HCT116 (cell line): ENCODE results near the gene DCDC2C. TPM values are rescaled to one million over a fixed set of nuclear protein-coding genes. Genes with fewer than 3 reads are reported as not detected.

Source experiments
- ATAC-seq: fragments of 200-7000 bp; cut with Tn5 transposase; 2 replicates; pipeline ENCODE4 v1.9.1; 2020; ENCODE audit warnings: mild to moderate bottlenecking, moderate library complexity
- BruUV-seq: library from RNA; stranded (reverse); fragments of 400-500 nt; replicated peaks from 2 replicates; lab custom pipeline; 2021; lab: Mats Ljungman, UMichigan
- CTCF ChIA-PET: fragments of 300-600 bp; sonication (Branson Sonifier 250); formaldehyde crosslinking; loops from one replicate; lab custom pipeline; 2021; ENCODE audit warnings: antibody characterized with exemption; lab: Charles Lee
- POLR2A ChIA-PET: fragments of 300-600, 350-600 bp; sonication (Branson Sonifier 250); formaldehyde crosslinking; loops from one replicate; lab custom pipeline; 2021; ENCODE audit warnings: antibody characterized with exemption; lab: Charles Lee
- RAD21 ChIA-PET, 2 experiments: fragments of 300-600 bp; sonication (Branson Sonifier 250); formaldehyde crosslinking; loops; one replicate each; lab custom pipeline; 2023; ENCODE audit warnings: low total read pairs in 2 of 2; ENCODE audit not compliant: uncharacterized antibody in 2 of 2, unreplicated experiment in 2 of 2, low non-redundant PET in 1 of 2; lab: Charles Lee
- DNase-seq: peaks from one replicate; pipeline ENCODE4 v3.0.0-alpha.2; 2010; ENCODE audit warnings: low read depth, low spot score
- H2AFZ ChIP-seq: fragments of 200-600 bp; shearing (Covaris generic), sonication (generic); 2 replicates; pipeline ENCODE4 v1.6.1; 2017; ENCODE audit warnings: low read depth, mixed run types, mixed read lengths, antibody characterized with exemption, low read length; ENCODE audit not compliant: poor library complexity, severe bottlenecking
- H3K27ac ChIP-seq: 2 replicates; pipeline ENCODE4 v1.5.1; 2012; ENCODE audit warnings: low read depth, low read length
- H3K27me3 ChIP-seq: fragments of 200-600 bp; sonication (generic); 2 replicates; pipeline ENCODE4 v1.6.1; 2016; ENCODE audit warnings: mixed run types, low read length, mixed read lengths; ENCODE audit not compliant: insufficient read depth
- H3K36me3 ChIP-seq, 2 experiments: fragments of 200-500 bp in 1 of 2; fragments of 200-600 bp in 1 of 2; sonication (Bioruptor generic) in 1 of 2; sonication (generic) in 1 of 2; 2 replicates each; pipeline versions ENCODE4 v1.5.1 to v1.6.1; 2014 to 2016; ENCODE audit warnings: low read length in 2 of 2, inconsistent platforms in 1 of 2, mixed read lengths in 1 of 2, mixed run types in 1 of 2; ENCODE audit not compliant: insufficient read depth in 2 of 2, control insufficient read depth in 1 of 2
- H3K4me1 ChIP-seq, 2 experiments: fragments of 200-600 bp in 1 of 2; sonication (generic) in 1 of 2; 2 replicates each; pipeline versions ENCODE4 v1.5.1 to v1.6.1; 2012 to 2017; ENCODE audit warnings: low read length in 2 of 2, inconsistent platforms in 1 of 2, mild to moderate bottlenecking in 1 of 2, mixed read lengths in 1 of 2, mixed run types in 1 of 2, moderate library complexity in 1 of 2; ENCODE audit not compliant: insufficient read depth in 2 of 2, control insufficient read depth in 1 of 2
- H3K4me2 ChIP-seq: fragments of 200-600 bp; sonication (generic); 2 replicates; pipeline ENCODE4 v1.6.1; 2017; ENCODE audit warnings: mixed run types, low read length, mixed read lengths
- H3K4me3 ChIP-seq, 2 experiments: fragments of 200-600 bp in 1 of 2; sonication (generic) in 1 of 2; replicated peaks in 1 of 2; 2 replicates each; pipeline ENCODE4 v1.5.1; 2011 to 2016; ENCODE audit warnings: low read length in 2 of 2, control low read depth in 1 of 2, low read depth in 1 of 2, mild to moderate bottlenecking in 1 of 2, mixed read lengths in 1 of 2, mixed run types in 1 of 2
- H3K79me2 ChIP-seq: fragments of 200-600 bp; sonication (generic); 2 replicates; pipeline ENCODE4 v1.6.1; 2017; ENCODE audit warnings: mild to moderate bottlenecking, mixed run types, low read length, moderate library complexity, mixed read lengths; ENCODE audit not compliant: insufficient read depth
- H3K9ac ChIP-seq: fragments of 200-600 bp; sonication (generic); 2 replicates; pipeline ENCODE4 v1.6.1; 2016; ENCODE audit warnings: low read length, mixed read lengths
- H3K9me2 ChIP-seq: fragments of 200-600 bp; sonication (generic), shearing (Covaris generic); 2 replicates; pipeline ENCODE4 v1.6.1; 2017; ENCODE audit warnings: mixed run types, mild to moderate bottlenecking, moderate library complexity; ENCODE audit not compliant: insufficient read depth
- H3K9me3 ChIP-seq, 2 experiments: fragments of 200-500 bp in 1 of 2; fragments of 200-600 bp in 1 of 2; sonication (Bioruptor generic) in 1 of 2; sonication (generic) in 1 of 2; 2 replicates each; pipeline ENCODE4 v1.6.1; 2014 to 2017; ENCODE audit warnings: low read length in 2 of 2, mixed read lengths in 2 of 2, inconsistent platforms in 1 of 2, low read depth in 1 of 2, mild to moderate bottlenecking in 1 of 2, mixed run types in 1 of 2, moderate library complexity in 1 of 2; ENCODE audit not compliant: control insufficient read depth in 1 of 2, insufficient read depth in 1 of 2
- H4K20me1 ChIP-seq: fragments of 200-600 bp; sonication (generic), shearing (Covaris generic); 2 replicates; pipeline ENCODE4 v1.6.1; 2017; ENCODE audit warnings: mixed run types, mild to moderate bottlenecking, moderate library complexity; ENCODE audit not compliant: insufficient read depth
- ATF3 ChIP-seq: IDR thresholded peaks from 2 replicates; pipeline ENCODE4 v1.6.1; 2012
- CBX3 ChIP-seq: IDR thresholded peaks from 2 replicates; pipeline ENCODE4 v1.6.1; 2012; ENCODE audit warnings: low read depth
- CTCF ChIP-seq, 3 experiments: fragments of 200-600 bp in 1 of 3; sonication (generic) in 1 of 3; IDR thresholded peaks in 2 of 3; conservative IDR thresholded peaks in 1 of 3; 2 replicates each; pipeline ENCODE4 v1.5.1; 2012 to 2017; ENCODE audit warnings: low read depth in 2 of 3, low read length in 2 of 3, antibody characterized with exemption in 1 of 3, borderline replicate concordance in 1 of 3, control low read depth in 1 of 3, mild to moderate bottlenecking in 1 of 3, mixed read lengths in 1 of 3, mixed run types in 1 of 3, moderate library complexity in 1 of 3; ENCODE audit not compliant: insufficient read depth in 1 of 3
- ELF1 ChIP-seq: IDR thresholded peaks from 2 replicates; pipeline ENCODE4 v1.6.1; 2012; ENCODE audit warnings: low read depth, borderline replicate concordance
- JUND ChIP-seq: IDR thresholded peaks from 2 replicates; pipeline ENCODE4 v1.6.1; 2012
- POLR2AphosphoS5 ChIP-seq: IDR thresholded peaks from 2 replicates; pipeline ENCODE4 v1.6.1; 2011; ENCODE audit warnings: mild to moderate bottlenecking, low read depth, low read length, moderate library complexity
- RAD21 ChIP-seq: IDR thresholded peaks from 2 replicates; pipeline ENCODE4 v1.6.1; 2012; ENCODE audit warnings: low read depth, mild to moderate bottlenecking
- SRF ChIP-seq: IDR thresholded peaks from 2 replicates; pipeline ENCODE4 v1.6.1; 2012; ENCODE audit warnings: low read depth
- intact Hi-C: fragments of 100-400 bp; cut with micrococcal nuclease; formaldehyde crosslinking; loops from 2 replicates; pipeline ENCODE4 v1.10.0; 2022
- total RNA-seq: library from RNA; stranded (reverse); gene quantifications from one replicate; pipeline ENCODE4 v1.2.1, GENCODE V29; 2021; ENCODE audit not compliant: unreplicated experiment

Gene DCDC2C
- total RNA-seq, 1 experiment from 2014 or later, result not detected

GRCh38 chr2:3801506-3801905 lies 98.1 kb downstream of the DCDC2C start:
- no peaks in the 10 kb centered on the region for H3K79me2 ChIP-seq
- POLR2A ChIA-PET, result no interaction called here
- ATAC-seq, result no peak
- no peaks in the 10 kb centered on the region for H3K36me3 ChIP-seq
- no peak overlapping the region for H2AFZ ChIP-seq
- RAD21 ChIA-PET, result no interaction called here
- H3K27me3 ChIP-seq, result peaks cover 10% of the 10 kb centered on the region; the same call in 1 of the 2 replicates
- H3K27ac ChIP-seq, result no peak overlapping the region
- no peak overlapping the region for H3K4me3 ChIP-seq
- DNase-seq, result no peak
- H3K4me2 ChIP-seq, result no peak overlapping the region
- no TSS peak for BruUV-seq
- intact Hi-C loops, result no loop called here
- H3K4me1 ChIP-seq, result no peaks in the 10 kb centered on the region
- H3K9me3 ChIP-seq, result no peaks in the 10 kb centered on the region
- no peak overlapping the region for H3K9ac ChIP-seq
- no peaks in the 10 kb centered on the region for H4K20me1 ChIP-seq
- TF ChIP-seq RAD21 (no peak), ATF3 (no peak), POLR2AphosphoS5 (no peak), CBX3 (no peak), ELF1 (no peak), JUND (no peak), SRF (no peak), CTCF (IDR thresholded peaks at IDR 0.05 in 2 of 3, conservative IDR thresholded peaks at IDR 0.05 in 1 of 3; ENCODE audit: borderline replicate concordance in 1 of 3, insufficient read depth in 1 of 3, low read depth in 2 of 3, low read length in 2 of 3) (no peak)
- CTCF ChIA-PET, result no interaction called here
- H3K9me2 ChIP-seq, result no peaks in the 10 kb centered on the region
